ENCODE data around the gene SNX11.

Gene SNX11

DNA sequence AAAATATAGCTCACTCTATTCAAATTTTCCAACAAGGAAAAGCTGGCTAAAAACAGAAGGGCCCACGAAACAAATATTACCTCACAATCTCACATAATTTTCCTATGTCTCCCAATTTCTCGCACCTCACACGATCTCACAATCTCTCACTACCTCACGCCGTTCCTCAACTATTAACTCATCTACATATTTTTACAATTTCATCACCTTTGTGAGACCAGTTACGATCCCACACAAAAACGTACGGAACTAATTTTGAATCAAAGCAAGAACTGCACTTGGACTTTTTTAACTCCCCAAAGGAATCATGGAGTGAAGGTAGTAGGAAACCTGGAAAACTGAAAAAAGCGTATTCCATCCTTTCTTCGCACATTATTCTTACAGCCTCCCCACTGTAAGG is 7.4 kb upstream of the SNX11 start:
- no peak for DNase-seq (ENCODE audit: low spot score)

DNA sequence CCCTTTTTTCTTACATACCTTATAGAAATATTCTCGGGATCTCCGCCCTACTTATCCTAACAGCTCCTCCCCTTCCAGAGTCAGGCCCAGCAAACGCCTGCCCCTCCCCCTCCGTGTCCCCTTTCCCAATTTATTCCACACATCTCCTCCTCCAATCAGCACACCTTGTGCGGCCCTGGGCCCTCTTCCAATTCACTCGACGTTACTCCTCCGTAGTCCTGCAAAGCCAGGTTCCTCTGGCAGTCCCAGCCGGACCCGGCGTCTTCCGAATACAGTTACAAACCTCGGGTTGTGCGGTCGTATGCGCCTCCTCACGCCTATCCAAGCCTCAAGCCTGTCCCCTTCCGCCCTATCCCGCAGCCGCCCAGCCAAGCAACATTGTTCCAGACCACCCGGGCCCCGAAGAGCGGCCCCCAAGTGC is 7.0 kb upstream of the SNX11 start:
- DNase-seq (ENCODE audit: low spot score), result no peak

- peak; percentile 86 for DNase-seq (ENCODE audit: low spot score)
These were observed 6.4 kb upstream of the SNX11 start, which contains the start of gene CBX1 for GRCh38 chr17:48101012-48101720. CBX1 (minus strand) TSS chr17:48101478; CDS start chr17:48077004, 24,474 bp downstream.

DNA sequence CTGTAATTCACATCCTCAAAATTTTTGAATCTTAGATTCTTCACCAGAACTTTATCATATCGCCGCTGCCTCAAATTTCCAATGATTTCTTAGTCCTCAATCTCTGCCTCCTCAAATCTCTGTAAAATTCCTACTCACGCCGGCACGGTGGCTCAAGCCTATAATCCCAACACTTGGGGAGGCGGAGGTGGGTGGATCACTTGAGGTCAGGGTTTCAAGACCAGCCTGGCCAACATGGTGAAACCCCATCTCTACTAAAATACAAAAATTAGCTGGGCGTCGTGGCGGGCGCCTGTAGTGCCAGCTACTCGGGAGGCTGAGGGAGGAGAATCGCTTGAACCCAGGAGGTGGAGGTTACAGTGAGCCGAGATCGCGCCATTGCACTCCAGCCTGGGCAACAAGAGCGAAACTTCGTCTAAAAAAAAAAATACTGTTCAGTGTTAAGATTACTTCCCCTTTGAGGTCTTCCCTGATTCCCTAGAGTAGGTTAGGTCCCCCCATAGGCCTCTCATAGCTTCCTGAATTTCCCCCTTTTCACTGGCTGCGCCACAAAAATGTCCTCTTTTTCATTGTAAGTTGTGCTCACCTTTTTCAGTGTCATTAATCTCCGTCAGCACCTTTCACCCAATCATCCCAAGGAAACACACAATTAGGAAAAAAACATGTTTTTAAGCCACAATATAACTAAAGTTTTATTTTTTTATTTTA is 5.4 kb upstream of the SNX11 start:
- DNase-seq (ENCODE audit: low spot score), result no peak

DNA sequence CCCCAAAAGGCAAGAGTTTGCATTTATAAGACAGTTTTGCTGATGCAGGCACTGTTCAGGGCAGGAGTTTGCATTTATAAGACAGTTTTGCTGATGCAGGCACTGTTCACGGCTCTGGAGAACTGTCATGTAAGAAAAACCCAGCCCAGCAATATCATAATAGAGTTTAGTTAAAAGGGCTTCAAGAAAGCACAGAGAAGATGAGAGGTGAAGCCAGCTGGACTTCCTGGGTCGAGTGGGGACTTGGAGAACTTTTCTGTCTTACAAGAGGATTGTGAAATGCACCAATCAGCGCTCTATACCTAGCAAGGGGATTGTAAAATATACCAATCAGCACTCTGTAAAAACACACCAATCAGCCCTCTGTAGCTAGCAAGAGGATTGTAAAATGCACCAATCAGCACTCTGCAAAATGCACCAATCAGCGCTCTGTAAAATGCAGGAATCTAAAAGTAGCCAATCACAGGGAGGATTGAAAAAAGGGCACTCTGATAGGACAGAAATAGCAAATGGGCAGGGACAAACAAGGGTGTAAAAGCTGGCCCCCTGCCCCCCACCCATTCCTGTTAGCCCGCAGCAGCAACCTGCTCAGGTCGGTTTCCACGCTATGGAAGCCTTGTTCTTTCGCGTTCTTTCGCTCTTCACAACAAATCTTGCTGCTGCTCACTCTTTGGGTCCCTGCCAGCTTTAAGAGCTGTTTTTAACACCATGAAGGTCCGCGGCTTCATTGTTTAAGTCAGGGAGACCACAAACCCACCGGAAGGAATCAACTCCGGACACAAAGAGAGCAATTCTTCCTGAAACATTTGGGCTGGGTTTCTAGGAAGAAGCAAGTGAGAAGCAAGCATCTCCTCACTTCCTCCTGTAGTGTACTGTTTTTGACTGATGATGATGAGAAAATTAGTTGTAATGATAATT is 4.5 kb upstream of the SNX11 start:
- no peak for DNase-seq (ENCODE audit: low spot score)

DNA sequence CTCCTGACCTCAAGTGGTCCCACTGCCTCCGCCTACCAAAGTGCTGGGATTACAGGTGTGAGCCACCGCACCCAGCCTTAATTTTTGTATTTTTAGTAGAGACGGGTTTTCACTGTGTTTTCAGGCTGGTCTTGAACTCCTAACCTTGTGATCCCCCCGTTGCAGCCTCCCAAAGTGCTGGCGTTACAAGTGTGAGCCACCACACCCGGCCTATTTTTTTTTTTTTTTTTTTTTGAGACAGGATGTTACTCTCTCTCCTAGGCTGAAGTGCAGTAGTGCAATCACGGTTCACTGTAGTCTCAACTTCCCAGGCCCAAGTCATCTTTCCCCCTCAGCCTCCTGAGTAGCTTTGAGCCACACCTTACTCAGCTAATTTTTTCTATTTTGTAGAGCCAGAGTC is 3.1 kb upstream of the SNX11 start:
- DNase-seq (ENCODE audit: low spot score), result no peak

DNA sequence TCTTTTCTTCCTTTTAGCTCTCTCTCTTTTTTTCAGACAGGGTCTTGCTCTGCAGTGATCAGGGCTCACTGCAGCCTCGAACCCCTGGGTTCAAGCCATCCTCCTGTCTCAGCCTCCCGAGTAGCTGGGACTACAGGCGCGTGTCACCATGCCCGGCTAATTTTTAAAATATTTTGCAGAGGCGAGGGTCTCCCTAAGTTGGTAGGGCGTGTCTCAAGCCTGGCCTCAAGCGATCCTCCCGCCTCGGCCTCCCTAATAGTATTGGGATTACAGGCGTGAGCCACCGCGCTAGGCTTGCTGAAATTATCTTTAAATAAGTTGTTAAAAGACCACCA is 797 bp upstream of the SNX11 start:
- no peak for DNase-seq (ENCODE audit: low spot score)

- no peak for DNase-seq (ENCODE audit: low spot score)
These were observed 3.2 kb downstream of the SNX11 start for GRCh38 chr17:48110761-48111160.

DNA sequence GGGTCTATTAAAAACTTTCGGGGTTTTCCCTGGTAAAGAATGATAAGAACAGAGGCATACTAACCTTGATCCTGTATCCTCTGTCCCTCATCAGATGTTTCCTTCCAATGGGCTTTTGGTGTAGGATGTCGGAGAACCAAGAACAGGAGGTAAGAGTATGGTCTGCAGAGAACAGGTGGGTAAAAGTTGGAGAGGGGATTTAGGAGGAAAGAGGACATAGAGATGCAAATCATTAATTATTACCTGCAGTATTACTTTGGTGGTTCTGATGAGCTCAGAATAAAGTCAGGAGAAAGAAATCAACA is 4.3 kb downstream of the SNX11 start:
- DNase-seq (ENCODE audit: low spot score), result no peak

DNA sequence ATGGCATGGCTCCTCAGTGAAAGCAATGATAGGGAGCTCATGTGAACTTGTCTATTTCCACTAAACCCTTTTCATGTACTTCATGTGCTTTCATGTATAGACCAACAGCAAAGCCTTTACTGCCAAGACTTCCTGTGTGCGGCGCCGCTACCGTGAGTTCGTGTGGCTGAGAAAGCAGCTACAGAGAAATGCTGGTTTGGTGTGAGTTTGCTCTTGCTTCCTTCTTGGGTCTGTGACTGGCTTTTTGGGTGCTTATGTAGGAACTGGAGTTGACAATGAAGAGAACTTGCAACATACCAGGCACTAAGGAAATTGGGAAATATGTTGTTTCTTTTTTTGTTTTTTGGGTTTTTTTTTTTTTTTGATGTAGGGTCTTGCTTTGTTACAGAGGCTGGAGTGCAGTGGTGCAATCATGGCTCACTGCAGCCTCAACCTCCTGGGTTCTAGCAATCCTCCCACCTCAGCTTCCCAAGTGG is 5.7 kb downstream of the SNX11 start:
- DNase-seq (ENCODE audit: low spot score), result no peak

- DNase-seq (ENCODE audit: low spot score), result no peak
These were observed 14.5 kb downstream of the SNX11 start for GRCh38 chr17:48121923-48122664.

DNA sequence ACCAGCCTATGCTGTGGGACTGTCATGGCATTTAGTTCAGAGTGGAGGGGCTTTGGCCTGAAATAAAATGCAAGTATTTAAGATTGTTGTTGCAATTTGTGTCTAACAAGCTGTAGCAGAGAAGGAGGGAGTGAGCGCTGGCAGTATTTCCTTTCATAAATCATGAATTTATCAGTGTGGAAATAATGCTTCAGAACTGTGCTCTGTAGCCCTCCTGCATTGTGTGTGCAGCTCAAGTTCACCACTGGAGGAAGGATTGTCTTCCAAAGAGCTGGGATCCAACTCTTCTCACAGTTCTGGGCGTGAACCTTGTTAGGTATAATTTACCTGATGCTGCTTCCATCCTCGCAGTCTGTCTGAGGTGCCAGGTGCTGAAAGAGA is 15.1 kb downstream of the SNX11 start:
- no peak for DNase-seq (ENCODE audit: low spot score)

GRCh38 chr17:48123111-48123510 is 15.5 kb downstream of the SNX11 start:
- DNase-seq (ENCODE audit: low spot score), result no peak

DNA sequence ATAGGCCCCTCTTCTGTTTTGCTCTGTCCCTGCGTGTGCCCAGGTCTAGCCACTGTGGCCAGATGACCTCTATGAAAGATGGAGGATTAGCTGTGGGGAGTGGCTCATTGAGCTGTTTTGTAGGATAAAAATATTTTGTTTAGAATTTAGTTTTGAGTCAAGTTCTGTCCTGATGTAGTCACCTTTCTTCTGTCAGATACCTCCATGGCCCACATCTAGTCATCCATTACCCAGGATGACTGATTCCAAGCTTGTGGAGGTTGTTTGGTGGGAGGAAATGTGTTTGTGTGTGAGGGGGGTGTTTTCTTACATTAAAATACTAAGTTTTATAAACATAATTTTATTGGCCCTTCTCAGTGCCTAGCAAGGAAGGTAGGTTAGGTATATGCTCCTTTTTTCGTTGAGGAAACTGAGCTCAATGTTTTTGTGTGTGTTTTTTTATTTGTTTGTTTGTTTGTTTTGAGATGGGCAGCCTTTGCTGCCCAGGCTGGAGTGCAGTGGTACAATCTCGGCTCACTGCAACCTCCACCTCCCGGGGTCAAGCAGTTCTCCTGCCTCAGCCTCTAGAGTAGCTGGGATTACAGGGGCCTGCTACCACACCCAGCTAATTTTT is 16.3 kb downstream of the SNX11 start:
- no peak for DNase-seq (ENCODE audit: low spot score)

DNA sequence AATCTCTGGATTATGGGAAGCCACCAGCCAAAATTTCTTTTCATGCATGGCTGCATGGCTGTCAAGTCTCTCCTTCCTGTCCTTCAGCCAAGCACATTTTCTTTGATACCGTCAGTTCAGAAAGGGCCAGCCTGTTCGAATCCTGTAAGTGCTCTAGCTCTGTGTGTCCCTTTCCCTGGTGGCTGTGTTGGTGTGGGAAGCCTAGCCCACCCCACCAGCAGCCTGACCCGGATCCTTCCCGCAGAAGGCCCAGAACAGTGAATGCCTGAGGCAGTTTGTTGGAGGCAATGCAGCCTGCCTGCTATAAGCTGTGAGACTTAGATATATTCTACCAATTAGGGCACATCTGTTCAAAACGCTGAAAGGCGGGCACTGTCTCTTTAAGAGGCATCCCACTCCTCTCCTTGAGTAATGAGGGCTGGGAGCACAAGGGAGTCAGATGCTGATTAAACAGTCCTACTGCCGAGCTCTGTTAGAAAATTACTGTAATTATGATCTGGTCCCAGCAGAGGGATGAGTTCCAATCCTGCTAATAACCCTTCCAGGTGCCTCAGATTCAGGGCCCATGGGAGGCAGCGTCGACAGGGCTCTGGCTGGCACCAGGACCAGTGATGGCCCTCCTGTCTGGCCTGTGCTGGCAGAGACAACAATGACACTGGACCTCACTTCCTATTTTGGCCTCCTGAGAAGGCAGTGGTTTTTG is 18.4 kb downstream of the SNX11 start:
- DNase-seq (ENCODE audit: low spot score), result no peak

DNA sequence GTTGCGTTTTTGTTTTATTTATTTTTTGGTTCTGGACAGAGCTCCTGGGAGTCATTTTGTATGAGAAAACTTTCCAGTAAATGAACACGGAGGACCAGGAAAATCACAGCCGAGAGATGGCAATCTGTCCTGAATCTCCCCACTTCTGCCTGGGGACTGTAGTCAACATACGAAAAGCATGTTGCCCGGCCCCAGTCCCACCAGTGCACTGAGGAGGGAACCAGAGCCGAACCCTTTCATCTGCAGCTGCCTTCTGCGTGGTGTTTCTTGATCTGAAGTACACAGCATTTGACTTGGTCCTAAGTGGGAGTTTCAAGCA is 18.9 kb downstream of the SNX11 start:
- no peak for DNase-seq (ENCODE audit: low spot score)

DNA sequence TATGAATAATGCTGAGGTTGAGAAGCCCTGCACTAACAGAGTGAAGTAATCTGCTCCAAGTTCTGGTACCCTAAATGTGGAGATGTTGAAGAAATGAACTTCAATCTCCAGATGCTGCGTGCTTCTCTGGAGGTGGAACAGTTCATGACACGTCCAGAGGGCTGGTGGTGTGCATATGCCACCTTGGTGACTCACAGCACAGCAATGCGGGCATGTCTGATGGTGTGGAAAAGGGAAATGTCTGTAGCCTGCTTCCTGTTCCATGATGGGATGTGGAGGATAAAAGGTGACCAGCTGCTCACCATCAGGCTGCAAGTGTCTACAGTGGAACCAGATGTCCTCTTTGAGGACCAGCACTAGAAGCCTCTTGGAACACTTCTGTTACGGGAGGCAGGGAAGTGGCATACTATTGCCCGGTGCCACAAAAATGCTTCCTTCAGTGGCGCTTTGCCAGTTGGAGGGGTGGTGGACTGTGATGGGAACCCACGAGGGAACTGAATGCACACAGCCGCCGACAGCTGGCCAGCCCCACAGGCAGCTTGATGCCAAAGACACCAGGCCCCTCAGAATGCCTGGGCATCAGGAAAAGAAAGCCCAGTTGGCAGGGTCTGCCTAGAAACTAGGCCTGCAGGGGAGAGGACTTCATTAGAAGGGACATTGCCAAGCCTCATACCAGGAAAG is 19.9 kb downstream of the SNX11 start:
- no peak for DNase-seq (ENCODE audit: low spot score)

GRCh38 chr17:48128400-48128799 is 20.8 kb downstream of the SNX11 start:
- DNase-seq (ENCODE audit: low spot score), result no peak

DNA sequence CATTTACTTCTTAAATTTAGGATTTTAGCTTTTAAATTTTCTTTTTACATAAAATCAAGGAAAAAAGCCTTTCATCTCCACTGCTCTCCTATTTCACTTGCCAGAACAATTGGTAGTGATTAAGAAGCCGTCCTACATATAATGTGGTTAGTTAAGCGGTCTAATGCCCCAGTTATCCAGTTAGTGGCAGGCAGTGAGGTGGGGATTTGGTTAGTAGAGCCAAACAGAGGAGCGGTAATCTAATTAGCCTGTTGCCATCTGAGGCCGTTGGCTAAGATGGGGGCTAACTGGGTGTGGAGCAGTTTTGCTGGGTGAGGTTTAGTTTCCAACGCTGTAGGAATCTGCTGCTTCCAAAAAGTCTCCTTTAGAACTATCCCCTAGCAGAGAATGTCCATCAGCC is 22.4 kb downstream of the SNX11 start:
- no peak for DNase-seq (ENCODE audit: low spot score)

DNA sequence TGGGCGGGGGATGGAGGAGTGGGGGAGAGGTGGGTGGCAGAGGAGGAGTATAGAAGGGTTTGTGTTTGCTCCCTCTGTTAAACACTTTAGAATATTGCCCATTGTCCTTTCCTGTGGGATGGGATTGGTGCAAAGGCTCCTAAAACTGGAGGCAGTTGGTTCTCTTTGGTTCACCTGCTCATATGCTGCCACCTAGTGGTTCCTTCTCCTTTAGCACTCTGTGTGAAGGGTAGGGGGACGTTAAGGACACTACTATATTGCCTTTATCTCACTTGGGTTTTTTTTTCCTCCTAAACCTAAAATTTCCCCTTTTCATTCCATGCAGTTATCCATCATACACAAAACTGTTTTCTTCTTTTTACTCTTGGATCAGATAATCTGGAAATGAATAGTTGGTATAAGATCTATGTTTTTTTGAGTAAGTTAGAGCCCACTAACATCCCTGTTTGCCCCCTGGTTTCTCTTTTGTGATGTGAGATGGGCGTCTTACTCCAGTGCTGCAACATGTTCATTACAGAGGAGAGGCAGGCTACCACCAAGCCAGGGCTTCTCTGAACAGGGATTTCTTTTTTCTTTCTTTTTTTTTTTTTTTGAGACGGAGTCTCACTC is 23.8 kb downstream of the SNX11 start:
- DNase-seq (ENCODE audit: low spot score), result peak; percentile 71
